Left lobe of liver (tissue), 2 donors: ENCODE data around the gene SLC39A2. TPM values are rescaled to one million over a fixed set of nuclear protein-coding genes. Genes with fewer than 3 reads are reported as not detected.
A peak's percentile ranks its signal among the peaks of the same experiment; 100 is the strongest.
"Not testable (repeated sequence)": the region's sequence is repeated elsewhere in the genome, so short reads cannot be mapped to it uniquely, and the experiment has no call there.

Source experiments
- ATAC-seq: fragments of 200-7000 bp; cut with Tn5 transposase; one replicate; pipeline ENCODE4 v1.9.1; 2020; ENCODE audit warnings: mild to moderate bottlenecking, moderate library complexity
- DNase-seq: peaks from one replicate; pipeline ENCODE4 v3.0.0-alpha.2; 2020; ENCODE audit warnings: low spot score
- total RNA-seq: library from RNA; stranded (reverse); gene quantifications from one replicate; pipeline ENCODE4 v1.2.1, GENCODE V29; 2021
- donor health status: DM: no; HTN: no; CAD: no; lungs with moderate emphysema.
- donor health status: DM: no; HTN: yes; CAD: no.

The SLC39A2 gene
- total RNA-seq, 1 donor from 2014 or later = not detected

- ATAC-seq = no peak
- no peak for DNase-seq
These were observed 2.6 kb upstream of the SLC39A2 start for GRCh38 chr14:20996521-20996920.

- DNase-seq (no peak), ATAC-seq (no peak)
These were observed 2.0 kb upstream of the SLC39A2 start for GRCh38 chr14:20997115-20997514.

- ATAC-seq (no peak), DNase-seq (no peak)
These were observed 1.5 kb upstream of the SLC39A2 start for GRCh38 chr14:20997564-20997963.

GRCh38 chr14:20998139-20998538 lies 954 bp upstream of the SLC39A2 start:
- ATAC-seq (no peak), DNase-seq (no peak)

GRCh38 chr14:20999591-20999990 lies 498 bp downstream of the SLC39A2 start:
- ATAC-seq (no peak), DNase-seq (no peak)

GRCh38 chr14:21001218-21001617 lies 2.1 kb downstream of the SLC39A2 start:
- ATAC-seq (no peak), DNase-seq (no peak)

GRCh38 chr14:21003788-21004346 lies 4.8 kb downstream of the SLC39A2 start:
- DNase-seq = no peak
- ATAC-seq = no peak

- DNase-seq, ATAC-seq: not testable (repeated sequence)
These were observed 10.6 kb downstream of the SLC39A2 start for GRCh38 chr14:21009721-21010120.

GRCh38 chr14:21011136-21011535 lies 12.0 kb downstream of the SLC39A2 start:
- DNase-seq (no peak), ATAC-seq (no peak)

- DNase-seq (peak; percentile 86), ATAC-seq (peak; percentile 94)
These were observed 15.7 kb downstream of the SLC39A2 start for GRCh38 chr14:21014761-21015190.

- ATAC-seq = peak; percentile 47
- no peak for DNase-seq
These were observed 16.2 kb downstream of the SLC39A2 start for GRCh38 chr14:21015312-21015711.

GRCh38 chr14:21016413-21017190 lies 17.5 kb downstream of the SLC39A2 start:
- ATAC-seq = no peak
- no peak for DNase-seq

- ATAC-seq = no peak
- DNase-seq = no peak
These were observed 18.6 kb downstream of the SLC39A2 start for GRCh38 chr14:21017528-21018245.

- no peak for DNase-seq
- no peak for ATAC-seq
These were observed 19.2 kb downstream of the SLC39A2 start for GRCh38 chr14:21018286-21018685.

- ATAC-seq (no peak), DNase-seq (no peak)
These were observed 19.7 kb downstream of the SLC39A2 start for GRCh38 chr14:21018781-21019180.

GRCh38 chr14:21019366-21019765 lies 20.3 kb downstream of the SLC39A2 start:
- DNase-seq (no peak), ATAC-seq (no peak)

- ATAC-seq = no peak
- no peak for DNase-seq
These were observed 22.0 kb downstream of the SLC39A2 start for GRCh38 chr14:21020977-21021545.

- DNase-seq = no peak
- ATAC-seq = no peak
These were observed 23.6 kb downstream of the SLC39A2 start for GRCh38 chr14:21022686-21023085.

GRCh38 chr14:21023174-21023573 lies 24.1 kb downstream of the SLC39A2 start:
- DNase-seq = no peak
- ATAC-seq = peak; percentile 1

GRCh38 chr14:21023817-21024584 lies 24.9 kb downstream of the SLC39A2 start:
- DNase-seq = peak; percentile 76
- peak; percentile 69 for ATAC-seq
